ENCODE data around the gene SMIM3. TPM values are rescaled to one million over a fixed set of nuclear protein-coding genes. Genes with fewer than 3 reads are reported as not detected.

The SMIM3 gene
- total RNA-seq, 4 donors from 2014 or later: 14.2 to 17.9 (median 15.4) TPM

- intact Hi-C loops (cut with DNase I; ENCODE audit: low total_unique reads) (no loop called here), in situ Hi-C loops (cut with MboI; ENCODE audit: low sequenced_read_pairs in 4 of 4) (no loop called here)
- Histone ChIP-seq H3K27me3 (no peaks in the 10 kb centered on the region), H3K9me3 (no peaks in the 10 kb centered on the region), H3K36me3 (no peaks in the 10 kb centered on the region), H3K4me1 (no peaks in the 10 kb centered on the region), H3K27ac (no peak overlapping the region), H3K4me3 (no peak overlapping the region)
- no peak for TF ChIP-seq POLR2A (IDR thresholded peaks at IDR 0.05)
- TF ChIP-seq, protein P1, sequence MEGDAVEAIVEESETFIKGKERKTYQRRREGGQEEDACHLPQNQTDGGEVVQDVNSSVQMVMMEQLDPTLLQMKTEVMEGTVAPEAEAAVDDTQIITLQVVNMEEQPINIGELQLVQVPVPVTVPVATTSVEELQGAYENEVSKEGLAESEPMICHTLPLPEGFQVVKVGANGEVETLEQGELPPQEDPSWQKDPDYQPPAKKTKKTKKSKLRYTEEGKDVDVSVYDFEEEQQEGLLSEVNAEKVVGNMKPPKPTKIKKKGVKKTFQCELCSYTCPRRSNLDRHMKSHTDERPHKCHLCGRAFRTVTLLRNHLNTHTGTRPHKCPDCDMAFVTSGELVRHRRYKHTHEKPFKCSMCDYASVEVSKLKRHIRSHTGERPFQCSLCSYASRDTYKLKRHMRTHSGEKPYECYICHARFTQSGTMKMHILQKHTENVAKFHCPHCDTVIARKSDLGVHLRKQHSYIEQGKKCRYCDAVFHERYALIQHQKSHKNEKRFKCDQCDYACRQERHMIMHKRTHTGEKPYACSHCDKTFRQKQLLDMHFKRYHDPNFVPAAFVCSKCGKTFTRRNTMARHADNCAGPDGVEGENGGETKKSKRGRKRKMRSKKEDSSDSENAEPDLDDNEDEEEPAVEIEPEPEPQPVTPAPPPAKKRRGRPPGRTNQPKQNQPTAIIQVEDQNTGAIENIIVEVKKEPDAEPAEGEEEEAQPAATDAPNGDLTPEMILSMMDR (IDR thresholded peaks at IDR 0.05 in 4 of 5, conservative IDR thresholded peaks at IDR 0.05 in 1 of 5): no peak
- DNase-seq (no peak), ATAC-seq (no peak)
Observed at GRCh38 chr5:150771034-150771795, 7.3 kb upstream of the SMIM3 start.

DNA sequence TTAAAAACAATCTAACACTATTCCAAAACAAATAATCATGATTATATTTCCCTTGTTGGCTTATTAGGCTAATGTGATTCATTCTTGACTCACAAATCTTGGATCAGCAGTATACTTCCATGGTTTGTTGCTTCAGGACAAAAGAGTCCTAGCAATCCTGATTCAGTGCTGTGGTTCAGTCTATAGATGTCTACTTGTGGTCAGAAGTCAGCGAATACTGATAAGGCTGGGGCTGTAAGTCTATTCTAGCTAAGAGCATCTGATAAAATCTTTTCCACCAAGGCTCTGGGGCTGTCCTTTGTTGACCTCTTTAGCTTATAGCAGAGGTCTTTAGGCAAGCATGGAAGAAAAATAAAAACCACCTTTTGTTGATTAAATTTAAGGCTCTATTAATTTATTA lies 4.4 kb upstream of the SMIM3 start:
- in situ Hi-C loops (cut with MboI; ENCODE audit: low sequenced_read_pairs in 4 of 4): no loop called here
- Histone ChIP-seq H3K27ac (no peak overlapping the region), H3K36me3 (no peaks in the 10 kb centered on the region), H3K4me1 (peaks cover 5 to 9% of the 10 kb centered on the region in 2 donors), H3K27me3 (no peaks in the 10 kb centered on the region), H3K9me3 (no peaks in the 10 kb centered on the region), H3K4me3 (no peak overlapping the region)
- TF ChIP-seq POLR2A (IDR thresholded peaks at IDR 0.05): no peak
- TF ChIP-seq, protein P1 (IDR thresholded peaks at IDR 0.05 in 4 of 5, conservative IDR thresholded peaks at IDR 0.05 in 1 of 5): no peak
- no peak for DNase-seq
- intact Hi-C loops (cut with DNase I; ENCODE audit: low total_unique reads): no loop called here
- no peak for ATAC-seq

DNA sequence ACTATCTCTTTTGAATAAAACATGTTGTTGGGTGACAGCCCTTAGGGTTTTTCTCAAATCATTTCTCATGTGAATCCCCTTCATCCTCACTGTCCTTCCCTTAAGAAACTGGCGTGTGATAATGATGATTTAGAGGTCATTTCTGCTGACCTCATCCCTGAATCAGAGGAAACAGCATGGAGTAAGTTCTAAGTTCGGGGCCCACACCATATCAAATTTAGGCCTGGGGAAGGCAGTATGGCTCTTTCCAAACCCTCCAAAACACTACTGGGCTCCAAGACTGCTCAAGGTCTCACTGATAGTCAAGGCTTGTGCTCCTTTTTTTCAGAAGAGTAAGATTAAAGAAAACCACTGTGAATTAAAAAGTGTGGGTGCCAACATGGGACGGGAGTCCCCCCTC lies 872 bp upstream of the SMIM3 start:
- intact Hi-C loops (cut with DNase I; ENCODE audit: low total_unique reads): loop anchor here (2.0 kb wide), 2 partner anchors 19 to 77 kb away; partner anchors contain the start of genes DCTN4 and RBM22
- ATAC-seq (no peak), DNase-seq (no peak)
- Histone ChIP-seq H3K4me1 (peaks cover 13 to 18% of the 10 kb centered on the region in 2 donors), H3K36me3 (no peaks in the 10 kb centered on the region), H3K4me3 (peak overlapping the region; percentile 72 to 91 (median 78)), H3K27ac (peak overlapping the region; percentile 81 to 87 (median 84)), H3K27me3 (no peaks in the 10 kb centered on the region), H3K9me3 (no peaks in the 10 kb centered on the region)
- TF ChIP-seq, protein P1 (IDR thresholded peaks at IDR 0.05 in 4 of 5, conservative IDR thresholded peaks at IDR 0.05 in 1 of 5): no peak
- TF ChIP-seq POLR2A (IDR thresholded peaks at IDR 0.05): no peak
- in situ Hi-C loops (cut with MboI; ENCODE audit: low sequenced_read_pairs in 4 of 4): no loop called here

GRCh38 chr5:150778088-150778516 lies 455 bp upstream of the SMIM3 start:
- Histone ChIP-seq H3K4me3 (peak overlapping the region; percentile 72 to 91 (median 78)), H3K9me3 (no peaks in the 10 kb centered on the region), H3K4me1 (peaks cover 17 to 22% of the 10 kb centered on the region in 2 donors), H3K27me3 (no peaks in the 10 kb centered on the region), H3K27ac (peak overlapping the region; percentile 81 to 87 (median 84)), H3K36me3 (no peaks in the 10 kb centered on the region)
- no peak for TF ChIP-seq POLR2A (IDR thresholded peaks at IDR 0.05)
- TF ChIP-seq, protein P1 (IDR thresholded peaks at IDR 0.05 in 4 of 5, conservative IDR thresholded peaks at IDR 0.05 in 1 of 5): no peak
- DNase-seq (no peak), ATAC-seq (peak; percentile 2 to 7)
- in situ Hi-C loops (cut with MboI; ENCODE audit: low sequenced_read_pairs in 4 of 4) (no loop called here), intact Hi-C loops (cut with DNase I; ENCODE audit: low total_unique reads) (loop anchor here (2.0 kb wide), 2 partner anchors 19 to 77 kb away; partner anchors contain the start of genes DCTN4 and RBM22)
